ENCODE measurements around the gene GOLGA3.

DNA sequence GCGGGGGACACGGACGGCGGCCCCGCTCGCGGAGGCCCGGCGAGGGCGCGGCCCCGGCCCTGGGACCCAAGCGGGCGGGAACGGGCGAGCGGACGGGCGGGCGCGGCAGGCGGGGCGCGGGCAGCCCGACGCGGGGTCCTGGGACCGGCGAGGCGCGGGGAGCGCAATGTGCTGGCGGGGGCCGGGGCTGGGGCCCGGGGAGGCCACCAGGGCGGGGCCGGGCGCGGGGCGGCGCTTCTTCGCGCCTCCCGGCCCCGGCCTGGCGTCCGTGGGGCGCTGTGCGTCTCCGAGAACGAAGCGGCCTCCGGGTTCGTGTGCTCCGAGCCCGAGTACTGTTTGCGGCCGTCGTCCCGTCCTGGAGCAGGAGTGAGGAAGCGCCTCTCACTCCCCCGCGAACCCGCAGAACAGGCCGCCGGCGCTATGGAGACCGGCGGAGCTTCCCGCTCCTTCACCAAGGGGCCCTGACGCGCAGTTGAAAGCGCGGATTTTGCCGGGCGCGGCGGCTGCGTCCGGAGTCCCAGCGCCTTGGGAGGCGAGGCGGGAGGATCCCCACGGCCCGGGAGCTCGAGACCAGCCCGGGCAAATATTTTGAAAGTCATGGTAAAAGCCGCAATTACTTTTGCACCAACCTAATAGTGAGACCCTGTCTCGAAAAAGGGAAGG is 66.6 kb downstream of the GOLGA3 start:
- TF ChIP-seq NR4A1 (CRISPR knock-in tag; IDR thresholded peaks at IDR 0.05) = no peak
- 0 out of 2 replicates have a peak, but pooled peaks have one; percentile 29 for TF ChIP-seq NR4A1 (tag; IDR thresholded peaks at IDR 0.05)
- TF ChIP-seq PHB2 (IDR thresholded peaks at IDR 0.05; ENCODE audit: low read depth) = no peak
- TF ChIP-seq, protein P1, sequence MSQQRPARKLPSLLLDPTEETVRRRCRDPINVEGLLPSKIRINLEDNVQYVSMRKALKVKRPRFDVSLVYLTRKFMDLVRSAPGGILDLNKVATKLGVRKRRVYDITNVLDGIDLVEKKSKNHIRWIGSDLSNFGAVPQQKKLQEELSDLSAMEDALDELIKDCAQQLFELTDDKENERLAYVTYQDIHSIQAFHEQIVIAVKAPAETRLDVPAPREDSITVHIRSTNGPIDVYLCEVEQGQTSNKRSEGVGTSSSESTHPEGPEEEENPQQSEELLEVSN (IDR thresholded peaks at IDR 0.05; ENCODE audit: borderline replicate concordance in 1 of 2, extremely low read depth in 1 of 2, insufficient read depth in 1 of 2, insufficient read length in 1 of 2, low read depth in 1 of 2, low read length in 1 of 2, poor library complexity in 1 of 2, severe bottlenecking in 1 of 2) = peak in 1 of 2 experiments; percentile 79
- no peak for TF ChIP-seq ZNF561 (CRISPR knock-in tag; conservative IDR thresholded peaks at IDR 0.05)
- TF ChIP-seq FOXJ2 (tag; IDR thresholded peaks at IDR 0.05) = no peak
- TF ChIP-seq RAD21 (CRISPR knock-in tag; conservative IDR thresholded peaks at IDR 0.05 in 1 of 2, IDR thresholded peaks at IDR 0.05 in 1 of 2) = no peak
- TF ChIP-seq, protein P2, sequence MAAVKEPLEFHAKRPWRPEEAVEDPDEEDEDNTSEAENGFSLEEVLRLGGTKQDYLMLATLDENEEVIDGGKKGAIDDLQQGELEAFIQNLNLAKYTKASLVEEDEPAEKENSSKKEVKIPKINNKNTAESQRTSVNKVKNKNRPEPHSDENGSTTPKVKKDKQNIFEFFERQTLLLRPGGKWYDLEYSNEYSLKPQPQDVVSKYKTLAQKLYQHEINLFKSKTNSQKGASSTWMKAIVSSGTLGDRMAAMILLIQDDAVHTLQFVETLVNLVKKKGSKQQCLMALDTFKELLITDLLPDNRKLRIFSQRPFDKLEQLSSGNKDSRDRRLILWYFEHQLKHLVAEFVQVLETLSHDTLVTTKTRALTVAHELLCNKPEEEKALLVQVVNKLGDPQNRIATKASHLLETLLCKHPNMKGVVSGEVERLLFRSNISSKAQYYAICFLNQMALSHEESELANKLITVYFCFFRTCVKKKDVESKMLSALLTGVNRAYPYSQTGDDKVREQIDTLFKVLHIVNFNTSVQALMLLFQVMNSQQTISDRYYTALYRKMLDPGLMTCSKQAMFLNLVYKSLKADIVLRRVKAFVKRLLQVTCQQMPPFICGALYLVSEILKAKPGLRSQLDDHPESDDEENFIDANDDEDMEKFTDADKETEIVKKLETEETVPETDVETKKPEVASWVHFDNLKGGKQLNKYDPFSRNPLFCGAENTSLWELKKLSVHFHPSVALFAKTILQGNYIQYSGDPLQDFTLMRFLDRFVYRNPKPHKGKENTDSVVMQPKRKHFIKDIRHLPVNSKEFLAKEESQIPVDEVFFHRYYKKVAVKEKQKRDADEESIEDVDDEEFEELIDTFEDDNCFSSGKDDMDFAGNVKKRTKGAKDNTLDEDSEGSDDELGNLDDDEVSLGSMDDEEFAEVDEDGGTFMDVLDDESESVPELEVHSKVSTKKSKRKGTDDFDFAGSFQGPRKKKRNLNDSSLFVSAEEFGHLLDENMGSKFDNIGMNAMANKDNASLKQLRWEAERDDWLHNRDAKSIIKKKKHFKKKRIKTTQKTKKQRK (IDR thresholded peaks at IDR 0.05; ENCODE audit: borderline replicate concordance, low read depth, low read length) = no peak
- TF ChIP-seq RFX5 (IDR thresholded peaks at IDR 0.05; ENCODE audit: low read depth, low read length) = no peak
- TF ChIP-seq SPI1 (IDR thresholded peaks at IDR 0.05; ENCODE audit: borderline replicate concordance, low read depth, low read length) = peak; percentile 40; the same call in 1 of the 2 replicates
- TF ChIP-seq, protein P3, sequence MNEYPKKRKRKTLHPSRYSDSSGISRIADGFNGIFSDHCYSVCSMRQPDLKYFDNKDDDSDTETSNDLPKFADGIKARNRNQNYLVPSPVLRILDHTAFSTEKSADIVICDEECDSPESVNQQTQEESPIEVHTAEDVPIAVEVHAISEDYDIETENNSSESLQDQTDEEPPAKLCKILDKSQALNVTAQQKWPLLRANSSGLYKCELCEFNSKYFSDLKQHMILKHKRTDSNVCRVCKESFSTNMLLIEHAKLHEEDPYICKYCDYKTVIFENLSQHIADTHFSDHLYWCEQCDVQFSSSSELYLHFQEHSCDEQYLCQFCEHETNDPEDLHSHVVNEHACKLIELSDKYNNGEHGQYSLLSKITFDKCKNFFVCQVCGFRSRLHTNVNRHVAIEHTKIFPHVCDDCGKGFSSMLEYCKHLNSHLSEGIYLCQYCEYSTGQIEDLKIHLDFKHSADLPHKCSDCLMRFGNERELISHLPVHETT (CRISPR knock-in tag; conservative IDR thresholded peaks at IDR 0.05 in 1 of 2, IDR thresholded peaks at IDR 0.05 in 1 of 2) = peak in 1 of 2 experiments; percentile 99; a peak in 2 of 4 replicates
- TF ChIP-seq POLR2A (conservative IDR thresholded peaks at IDR 0.05) = peak; percentile 93
- TF ChIP-seq CBFB (CRISPR knock-in tag; IDR thresholded peaks at IDR 0.05) = no peak
- TF ChIP-seq CBX3 (IDR thresholded peaks at IDR 0.05; ENCODE audit: borderline replicate concordance in 1 of 2, low read length in 2 of 2) = no peak; a peak in 1 of 3 replicates
